Measurements from ENCODE around the gene PLN.

PLN gene

GRCh38 chr6:118548136-118548535 lies at the start of gene PLN:
Gene PLN, plus strand, starts transcription at chr6:118548296. Its CDS starts 10,626 bp downstream, at chr6:118558922.
- peak within 1 kb of the TSS in 1 of 2 donors; percentile 3 for H3K4me3 ChIP-seq (replicated peaks in 1 of 2; ENCODE audit: low read depth in 2 of 2, low read length in 2 of 2)
- peak; percentile 32 to 46 for DNase-seq (ENCODE audit: low read depth in 2 of 2)
- no peak for TF ChIP-seq CTCF (IDR thresholded peaks at IDR 0.05; ENCODE audit: low read depth, low read length)

- no peak for TF ChIP-seq CTCF (IDR thresholded peaks at IDR 0.05; ENCODE audit: low read depth, low read length)
- no peak overlapping the region for H3K4me3 ChIP-seq (replicated peaks in 1 of 2; ENCODE audit: low read depth in 2 of 2, low read length in 2 of 2)
- DNase-seq (ENCODE audit: low read depth in 2 of 2), result peak in 1 of 2 donors; percentile 5
These were observed 47.7 kb upstream of the PLN start for GRCh38 chr6:118500130-118501015.

GRCh38 chr6:118501099-118501498 lies 47.0 kb upstream of the PLN start:
- no peak for DNase-seq (ENCODE audit: low read depth in 2 of 2)
- no peak for TF ChIP-seq CTCF (IDR thresholded peaks at IDR 0.05; ENCODE audit: low read depth, low read length)
- no peak overlapping the region for H3K4me3 ChIP-seq (replicated peaks in 1 of 2; ENCODE audit: low read depth in 2 of 2, low read length in 2 of 2)

GRCh38 chr6:118501765-118502164 lies 46.3 kb upstream of the PLN start:
- H3K4me3 ChIP-seq (replicated peaks in 1 of 2; ENCODE audit: low read depth in 2 of 2, low read length in 2 of 2), result no peak overlapping the region
- no peak for TF ChIP-seq CTCF (IDR thresholded peaks at IDR 0.05; ENCODE audit: low read depth, low read length)
- DNase-seq (ENCODE audit: low read depth in 2 of 2), result no peak

- H3K4me3 ChIP-seq (replicated peaks in 1 of 2; ENCODE audit: low read depth in 2 of 2, low read length in 2 of 2), result no peak overlapping the region
- TF ChIP-seq CTCF (IDR thresholded peaks at IDR 0.05; ENCODE audit: low read depth, low read length), result no peak
These were observed 45.9 kb upstream of the PLN start for GRCh38 chr6:118502169-118502568.

GRCh38 chr6:118504611-118505010 lies 43.5 kb upstream of the PLN start:
- no peak overlapping the region for H3K4me3 ChIP-seq (replicated peaks in 1 of 2; ENCODE audit: low read depth in 2 of 2, low read length in 2 of 2)
- no peak for TF ChIP-seq CTCF (IDR thresholded peaks at IDR 0.05; ENCODE audit: low read depth, low read length)
- peak in 1 of 2 donors; percentile 18 for DNase-seq (ENCODE audit: low read depth in 2 of 2)

More at GRCh38 chr6:118502169-118502568, 45.9 kb upstream of the PLN start:
- no peak for DNase-seq (ENCODE audit: low read depth in 2 of 2)

Measured in cardiac fibroblast (primary cell).